Measurements from ENCODE around the gene SUV39H2. TPM values are rescaled to one million over a fixed set of nuclear protein-coding genes. Genes with fewer than 3 reads are reported as not detected.
"Not testable (repeated sequence)": the region's sequence is repeated elsewhere in the genome, so short reads cannot be mapped to it uniquely, and the experiment has no call there.

The SUV39H2 gene
- total RNA-seq, 6 experiments from 2014 or later = 2.8 to 6.0 (median 4.1) TPM

GRCh38 chr10:14855453-14855852 lies 23.2 kb upstream of the SUV39H2 start:
- TF ChIP-seq, protein P1, sequence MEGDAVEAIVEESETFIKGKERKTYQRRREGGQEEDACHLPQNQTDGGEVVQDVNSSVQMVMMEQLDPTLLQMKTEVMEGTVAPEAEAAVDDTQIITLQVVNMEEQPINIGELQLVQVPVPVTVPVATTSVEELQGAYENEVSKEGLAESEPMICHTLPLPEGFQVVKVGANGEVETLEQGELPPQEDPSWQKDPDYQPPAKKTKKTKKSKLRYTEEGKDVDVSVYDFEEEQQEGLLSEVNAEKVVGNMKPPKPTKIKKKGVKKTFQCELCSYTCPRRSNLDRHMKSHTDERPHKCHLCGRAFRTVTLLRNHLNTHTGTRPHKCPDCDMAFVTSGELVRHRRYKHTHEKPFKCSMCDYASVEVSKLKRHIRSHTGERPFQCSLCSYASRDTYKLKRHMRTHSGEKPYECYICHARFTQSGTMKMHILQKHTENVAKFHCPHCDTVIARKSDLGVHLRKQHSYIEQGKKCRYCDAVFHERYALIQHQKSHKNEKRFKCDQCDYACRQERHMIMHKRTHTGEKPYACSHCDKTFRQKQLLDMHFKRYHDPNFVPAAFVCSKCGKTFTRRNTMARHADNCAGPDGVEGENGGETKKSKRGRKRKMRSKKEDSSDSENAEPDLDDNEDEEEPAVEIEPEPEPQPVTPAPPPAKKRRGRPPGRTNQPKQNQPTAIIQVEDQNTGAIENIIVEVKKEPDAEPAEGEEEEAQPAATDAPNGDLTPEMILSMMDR (IDR thresholded peaks at IDR 0.05) = no peak
- no peak for TF ChIP-seq POLR2A (IDR thresholded peaks at IDR 0.05)
- Histone ChIP-seq H3K9me3 (no peaks in the 10 kb centered on the region), H3K36me3 (peaks cover 0 to 5% (median 1%) of the 10 kb centered on the region in 4 donors), H3K4me3 (no peak overlapping the region), H3K27ac (no peak overlapping the region), H3K27me3 (no peaks in the 10 kb centered on the region), H3K4me1 (no peaks in the 10 kb centered on the region)
- intact Hi-C loops (cut with DNase I) = no loop called here
- 82% methylated on average over 1 of the region's 1 CpG for WGBS (ENCODE audit: insufficient coverage, low coverage, low lambda C conversion rate, missing lambda C conversion rate)
- DNase-seq (no peak), ATAC-seq (no peak)

GRCh38 chr10:14858338-14858960 lies 20.2 kb upstream of the SUV39H2 start:
- no peak for DNase-seq
- H3K4me3 ChIP-seq = no peak overlapping the region
- no peak for ATAC-seq
- no peaks in the 10 kb centered on the region for H3K4me1 ChIP-seq
- WGBS (ENCODE audit: insufficient coverage, low coverage, low lambda C conversion rate, missing lambda C conversion rate) = 100% methylated on average over 3 of the region's 6 CpGs
- intact Hi-C loops (cut with DNase I) = no loop called here
- no peaks in the 10 kb centered on the region for H3K9me3 ChIP-seq
- no peak overlapping the region for H3K27ac ChIP-seq
- TF ChIP-seq, protein P1 (IDR thresholded peaks at IDR 0.05) = no peak
- TF ChIP-seq POLR2A (IDR thresholded peaks at IDR 0.05) = no peak
- H3K36me3 ChIP-seq = no peaks in the 10 kb centered on the region
- H3K27me3 ChIP-seq = no peaks in the 10 kb centered on the region

DNA sequence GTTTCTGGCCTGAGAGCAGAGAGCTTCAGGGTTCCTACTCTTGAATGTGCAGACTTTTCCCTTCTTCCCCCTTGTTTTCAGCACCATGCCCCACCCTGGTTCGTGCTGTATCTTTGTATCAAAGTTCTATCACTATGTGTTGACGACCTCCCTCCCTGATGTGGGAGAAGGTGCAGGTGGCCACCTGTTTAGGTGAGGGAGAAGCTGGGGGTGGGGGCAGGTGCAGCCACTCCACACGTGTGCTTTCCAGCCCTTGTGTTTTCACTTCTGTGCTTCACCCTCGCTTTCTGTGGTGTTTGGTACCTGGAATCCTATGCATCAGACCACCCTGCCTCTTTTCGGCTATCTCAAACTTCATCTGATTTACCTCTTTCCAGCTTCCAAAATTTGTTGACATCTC lies 19.6 kb upstream of the SUV39H2 start:
- H3K9me3 ChIP-seq = no peaks in the 10 kb centered on the region
- no peak for DNase-seq
- no peak for ATAC-seq
- H3K36me3 ChIP-seq = no peaks in the 10 kb centered on the region
- H3K27ac ChIP-seq = no peak overlapping the region
- intact Hi-C loops (cut with DNase I) = no loop called here
- 83% methylated on average over 5 of the region's 5 CpGs for WGBS (ENCODE audit: insufficient coverage, low coverage, low lambda C conversion rate, missing lambda C conversion rate)
- no peaks in the 10 kb centered on the region for H3K4me1 ChIP-seq
- no peaks in the 10 kb centered on the region for H3K27me3 ChIP-seq
- H3K4me3 ChIP-seq = no peak overlapping the region
- TF ChIP-seq, protein P1 (IDR thresholded peaks at IDR 0.05) = no peak
- TF ChIP-seq POLR2A (IDR thresholded peaks at IDR 0.05) = no peak

- Histone ChIP-seq H3K9me3 (no peaks in the 10 kb centered on the region), H3K4me1 (no peaks in the 10 kb centered on the region), H3K4me3 (no peak overlapping the region), H3K27me3 (no peaks in the 10 kb centered on the region), H3K36me3 (no peaks in the 10 kb centered on the region), H3K27ac (no peak overlapping the region)
- TF ChIP-seq POLR2A (IDR thresholded peaks at IDR 0.05) = no peak
- TF ChIP-seq, protein P1 (IDR thresholded peaks at IDR 0.05) = no peak
- no peak for ATAC-seq
- intact Hi-C loops (cut with DNase I) = no loop called here
- DNase-seq = no peak
Observed at GRCh38 chr10:14859775-14860174, 18.9 kb upstream of the SUV39H2 start.

DNA sequence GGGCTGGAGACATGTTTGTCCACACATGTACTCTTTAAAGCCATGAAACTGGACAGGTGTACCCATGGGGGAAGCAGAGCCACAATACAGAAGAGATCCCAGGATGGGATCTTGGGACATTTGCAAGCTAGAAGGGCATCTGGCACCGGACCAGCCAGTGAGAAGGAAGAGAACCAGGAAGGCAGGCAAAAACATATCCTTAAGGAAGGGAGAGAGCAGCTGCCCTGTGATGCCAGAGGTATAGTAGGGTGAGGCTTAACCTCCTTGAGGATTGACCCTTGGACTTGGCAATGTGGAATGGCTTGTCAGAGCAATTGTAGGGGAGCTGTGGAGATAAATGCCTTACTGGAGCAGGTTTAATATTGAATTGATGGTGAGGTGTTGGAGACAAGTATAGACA lies 17.9 kb upstream of the SUV39H2 start:
- no peak overlapping the region for H3K4me3 ChIP-seq
- H3K36me3 ChIP-seq = no peaks in the 10 kb centered on the region
- TF ChIP-seq POLR2A (IDR thresholded peaks at IDR 0.05) = no peak
- TF ChIP-seq, protein P1 (IDR thresholded peaks at IDR 0.05) = no peak
- DNase-seq (no peak), ATAC-seq (no peak)
- 80% methylated on average over 1 of the region's 1 CpG for WGBS (ENCODE audit: insufficient coverage, low coverage, low lambda C conversion rate, missing lambda C conversion rate)
- intact Hi-C loops (cut with DNase I) = no loop called here
- H3K27ac ChIP-seq = no peak overlapping the region
- H3K27me3 ChIP-seq = no peaks in the 10 kb centered on the region
- H3K4me1 ChIP-seq = no peaks in the 10 kb centered on the region
- H3K9me3 ChIP-seq = no peaks in the 10 kb centered on the region

- H3K4me1 ChIP-seq; H3K9me3 ChIP-seq; H3K27me3 ChIP-seq; ATAC-seq; intact Hi-C loops (cut with DNase I); H3K4me3 ChIP-seq; H3K27ac ChIP-seq; DNase-seq: not testable (repeated sequence)
- H3K36me3 ChIP-seq = peaks cover 0 to 21% (median 1%) of the 10 kb centered on the region in 4 donors
- 93% methylated on average over 6 of the region's 6 CpGs for WGBS (ENCODE audit: insufficient coverage, low coverage, low lambda C conversion rate, missing lambda C conversion rate)
Observed at GRCh38 chr10:14864466-14864865, 14.2 kb upstream of the SUV39H2 start.

DNA sequence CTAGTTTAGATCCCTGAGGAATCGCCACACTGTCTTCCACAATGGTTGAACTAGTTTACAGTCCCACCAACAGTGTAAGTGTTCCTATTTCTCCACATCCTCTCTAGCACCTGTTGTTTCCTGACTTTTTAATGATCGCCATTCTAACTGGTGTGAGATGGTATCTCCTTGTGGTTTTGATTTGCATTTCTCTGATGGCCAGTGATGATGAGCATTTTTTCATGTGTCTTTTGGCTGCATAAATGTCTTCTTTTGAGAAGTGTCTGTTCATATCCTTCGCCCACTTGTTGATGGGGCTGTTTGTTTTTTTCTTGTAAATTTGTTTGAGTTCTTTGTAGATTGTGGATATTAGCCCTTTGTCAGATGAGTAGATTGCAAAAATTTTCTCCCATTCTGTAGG lies 13.8 kb upstream of the SUV39H2 start:
- WGBS (ENCODE audit: insufficient coverage, low coverage, low lambda C conversion rate, missing lambda C conversion rate) = 88% methylated on average over 3 of the region's 3 CpGs

More for the DNA sequence above, 13.8 kb upstream of the SUV39H2 start:
- DNase-seq; H3K4me1 ChIP-seq; H3K9me3 ChIP-seq; intact Hi-C loops (cut with DNase I); H3K27ac ChIP-seq; H3K27me3 ChIP-seq; ATAC-seq; H3K4me3 ChIP-seq: not testable (repeated sequence)
- H3K36me3 ChIP-seq = peaks cover 0 to 24% (median 1%) of the 10 kb centered on the region in 4 donors
